Glomerular endothelial cell (primary cell): Measurements from ENCODE around the gene ANKH. TPM values are rescaled to one million over a fixed set of nuclear protein-coding genes. Genes with fewer than 3 reads are reported as not detected.
"Not testable (repeated sequence)": the region's sequence is repeated elsewhere in the genome, so short reads cannot be mapped to it uniquely, and the experiment has no call there.

Experiments used
- DNase-seq: peaks from one replicate; pipeline ENCODE4 v3.0.0-alpha.2; 2011; ENCODE audit warnings: low read depth, low spot score; ENCODE audit errors: extremely low read depth
- total RNA-seq: library from RNA; depleted of rRNA; stranded (reverse); fragments of >200 nt; gene quantifications from 2 replicates; pipeline ENCODE4 v1.2.3, GENCODE V29; 2015

The ANKH gene
- total RNA-seq, 1 donor from 2014 or later, result 20.1 TPM

DNA sequence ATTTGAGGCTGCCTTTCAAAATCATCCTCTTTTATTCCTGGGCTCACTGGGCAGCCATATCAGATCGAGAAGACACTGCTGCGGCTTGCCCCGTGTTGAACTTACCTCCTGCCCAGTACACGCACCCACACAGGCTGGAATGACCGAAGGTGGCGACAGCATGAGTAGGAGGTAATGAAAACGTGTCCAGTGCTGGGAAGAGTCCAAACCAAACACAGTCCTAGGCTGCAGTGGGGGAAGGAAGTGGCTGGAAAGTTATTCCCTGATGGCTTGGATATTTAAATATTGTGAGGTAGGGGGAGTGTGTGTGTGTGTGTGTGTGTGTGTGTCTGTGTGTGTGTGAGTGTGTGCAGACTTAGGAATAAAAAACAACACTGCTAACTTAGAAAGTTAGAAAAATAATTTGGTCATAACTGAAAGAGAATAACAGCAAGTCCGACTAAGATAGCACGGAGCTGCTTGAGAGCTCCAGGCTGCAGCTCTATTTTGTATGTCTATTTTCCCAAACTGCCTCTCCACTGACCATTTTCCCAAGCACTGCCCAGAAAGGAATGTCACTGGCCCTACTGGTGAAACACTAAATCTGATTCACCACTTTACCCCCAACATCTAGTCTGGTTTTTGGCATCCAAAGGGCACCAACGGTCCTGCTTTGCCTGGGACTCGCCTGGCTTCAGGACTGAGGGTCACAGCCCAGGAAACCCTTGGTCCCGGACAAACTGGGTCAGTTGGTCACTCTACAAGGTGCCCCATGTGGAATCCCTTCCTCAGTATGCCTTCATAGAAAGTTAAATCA is 41.2 kb downstream of the ANKH start:
- DNase-seq, result no peak

DNA sequence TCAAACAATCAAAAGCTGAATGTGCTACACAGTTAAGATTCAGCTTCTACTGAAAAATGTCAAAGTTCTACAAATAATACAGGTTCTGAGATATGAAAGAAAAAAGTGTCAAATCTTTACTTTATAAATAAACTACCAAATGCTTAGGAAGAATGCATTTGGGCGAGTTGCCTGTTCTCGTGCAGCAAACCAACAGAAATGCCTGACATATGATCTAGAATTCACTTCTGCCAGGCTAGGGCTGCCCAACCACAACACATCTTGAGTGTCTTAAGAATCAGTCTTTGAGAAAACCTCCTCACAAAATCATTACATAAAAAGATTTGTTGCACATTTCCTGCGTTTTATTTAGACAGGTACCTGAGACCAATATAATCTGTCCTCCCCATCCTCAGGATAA is 42.2 kb downstream of the ANKH start:
- DNase-seq, result no peak

DNA sequence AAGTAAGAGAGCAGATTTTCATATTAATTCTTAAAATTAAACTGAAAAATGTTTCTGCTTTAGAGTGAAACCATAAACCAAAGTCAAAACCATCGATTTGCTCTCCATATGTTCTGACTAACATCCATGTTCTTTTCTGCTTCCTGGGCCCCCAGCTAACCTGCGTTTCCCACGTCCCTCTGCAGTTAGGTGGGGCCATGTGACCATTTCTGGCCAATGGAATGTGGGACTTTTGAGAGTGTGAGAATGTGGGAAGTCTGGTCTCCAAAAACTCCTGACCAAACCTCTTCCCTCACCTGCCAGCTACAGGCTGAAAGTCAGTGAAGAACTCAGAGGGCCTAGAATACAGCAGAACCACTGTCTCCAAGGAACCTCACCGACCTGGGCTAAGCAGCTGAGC is 44.9 kb downstream of the ANKH start:
- no peak for DNase-seq

DNA sequence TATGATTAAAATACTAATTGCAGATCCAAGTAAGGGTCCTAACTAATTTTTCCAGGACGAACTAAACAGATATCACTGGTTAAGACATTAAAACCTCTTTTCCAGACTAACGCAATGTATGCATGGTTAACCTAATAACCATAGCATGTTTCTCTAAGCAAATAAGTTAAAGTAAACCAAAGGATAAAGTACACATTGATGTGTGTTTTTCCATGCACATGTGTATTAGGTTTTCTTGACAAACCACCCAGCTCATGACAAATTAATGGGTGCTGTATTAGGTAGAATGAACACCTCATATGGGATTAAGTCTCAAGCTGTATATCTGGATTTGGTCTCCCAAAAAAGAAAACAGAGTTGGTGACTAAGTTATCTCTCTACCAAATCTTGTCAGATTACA is 45.6 kb downstream of the ANKH start:
- no peak for DNase-seq

GRCh38 chr5:14824499-14824898 is 47.1 kb downstream of the ANKH start:
- DNase-seq, result no peak

DNA sequence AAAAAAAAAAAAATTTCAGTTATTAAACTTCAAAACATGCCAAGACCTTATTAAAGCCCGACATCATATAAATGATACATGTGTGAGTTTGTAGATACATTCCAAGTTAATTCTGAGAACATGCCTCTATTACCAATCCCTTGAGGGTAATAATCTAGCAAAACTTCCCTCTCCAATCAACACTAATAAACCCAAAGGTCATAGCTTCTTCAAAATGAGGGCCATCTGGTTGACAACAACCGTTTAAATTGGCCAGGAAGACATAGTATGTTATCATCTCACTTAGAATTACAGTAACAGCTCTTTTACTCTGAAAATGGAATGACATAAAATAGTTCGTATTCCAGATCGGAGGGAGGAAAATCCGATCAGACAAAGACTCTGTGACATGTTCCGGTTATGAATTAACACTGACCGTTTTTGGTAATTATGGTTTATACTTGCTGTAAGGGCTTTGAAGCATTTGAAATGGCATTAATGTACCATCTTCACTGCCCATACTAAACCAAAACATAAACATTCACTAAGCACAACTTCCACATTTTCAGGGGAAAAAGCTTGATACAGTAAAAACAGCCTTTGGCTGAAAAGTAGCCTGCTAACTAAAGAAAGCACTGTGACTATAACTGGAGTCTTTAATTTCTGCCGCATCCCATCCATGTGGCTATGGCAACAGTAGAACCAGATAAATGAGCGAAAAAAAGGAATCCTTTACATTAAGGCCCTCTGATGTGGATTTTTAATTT is 50.3 kb downstream of the ANKH start:
- DNase-seq, result no peak

DNA sequence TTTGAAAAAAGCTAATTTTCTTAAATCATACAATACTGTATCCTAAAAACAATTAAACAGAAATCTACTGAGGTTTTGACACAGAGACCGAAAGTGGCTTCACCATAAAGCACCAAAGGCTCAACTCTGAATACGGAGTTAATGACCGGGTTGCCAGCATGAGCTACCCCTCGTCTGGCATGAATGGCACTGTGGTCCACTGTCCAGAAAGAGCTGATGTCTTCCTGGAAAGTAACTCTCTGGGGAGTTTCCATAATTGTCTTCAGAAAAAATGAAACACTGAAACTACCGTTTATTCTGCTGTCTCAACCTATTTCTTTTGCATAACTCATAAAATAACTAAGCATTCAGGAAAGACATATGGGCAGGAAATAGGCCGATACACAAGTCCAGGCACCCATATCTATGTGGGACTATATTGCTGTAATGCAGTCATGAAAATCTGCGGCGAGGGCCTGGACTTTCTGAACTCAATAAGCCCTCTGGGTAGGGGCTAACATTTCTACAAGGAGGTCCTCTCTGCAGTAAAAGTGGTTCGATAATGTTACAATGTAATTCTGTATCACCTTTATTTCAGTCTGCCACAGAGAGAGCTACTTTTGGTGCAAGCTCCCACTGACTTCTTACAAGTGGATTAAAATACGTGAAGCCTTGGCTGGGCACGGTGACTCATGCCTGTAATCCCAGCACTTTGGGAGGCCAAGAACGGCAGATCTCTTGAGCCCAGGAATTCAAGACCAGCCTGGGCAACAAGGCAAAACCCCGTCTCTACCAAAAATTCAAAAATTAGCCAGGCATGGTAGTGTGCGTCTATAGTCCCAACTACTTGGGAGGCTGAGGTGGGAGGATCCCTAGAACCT is 52.4 kb downstream of the ANKH start:
- no peak for DNase-seq

DNA sequence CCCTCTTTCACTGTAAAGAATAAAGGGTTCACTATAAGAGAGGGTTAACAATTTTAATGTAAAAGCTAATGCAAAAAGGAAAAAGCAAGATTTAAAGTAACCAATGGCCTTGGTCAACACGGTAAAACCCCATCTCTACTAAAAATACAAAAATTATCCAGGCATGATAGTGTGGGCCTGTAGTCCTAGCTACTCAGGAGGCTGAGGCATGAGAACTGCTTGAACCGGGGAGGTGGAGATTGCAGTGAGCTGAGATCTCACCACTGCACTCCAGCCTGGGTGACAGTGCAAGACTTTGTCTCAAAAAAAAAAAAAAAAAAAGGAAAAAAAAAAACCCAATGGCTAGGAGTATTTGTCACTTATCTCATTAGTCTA is 53.8 kb downstream of the ANKH start:
- DNase-seq, result not testable (repeated sequence)

DNA sequence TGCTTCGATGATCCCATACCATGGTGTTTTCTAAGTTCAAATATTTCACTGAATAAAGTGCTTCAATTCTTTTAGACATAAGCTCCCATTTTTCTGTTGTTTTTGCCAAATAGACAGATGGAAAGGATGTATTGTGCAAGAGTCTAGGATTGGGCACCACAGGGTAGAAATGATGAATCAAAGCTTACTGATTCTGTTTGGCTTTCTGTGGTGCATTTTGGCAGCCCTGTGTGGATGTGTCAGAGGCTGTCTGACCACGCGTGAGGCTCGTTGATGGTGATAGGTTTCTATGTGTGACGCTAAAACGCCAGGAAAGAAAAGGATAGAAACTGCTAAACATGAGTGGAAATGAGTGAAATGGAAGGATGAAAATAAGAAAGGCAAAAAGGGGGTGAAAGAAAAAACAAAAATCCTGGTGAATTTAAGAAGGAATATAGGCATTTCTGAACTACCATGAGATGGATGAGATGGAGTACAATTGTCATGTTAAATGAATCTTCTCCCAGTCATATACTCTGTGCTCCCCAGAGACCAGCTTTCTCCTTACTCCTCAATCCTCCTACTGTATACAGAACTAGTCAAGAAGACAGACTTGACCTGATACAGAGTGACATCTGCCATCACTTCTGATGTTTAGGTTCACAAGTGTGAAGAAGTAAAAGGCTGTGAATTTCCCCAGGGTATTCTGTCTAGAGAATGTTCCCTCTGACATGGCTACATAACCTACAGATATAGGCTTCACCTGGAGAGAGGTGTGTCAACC is 54.4 kb downstream of the ANKH start:
- DNase-seq, result no peak

DNA sequence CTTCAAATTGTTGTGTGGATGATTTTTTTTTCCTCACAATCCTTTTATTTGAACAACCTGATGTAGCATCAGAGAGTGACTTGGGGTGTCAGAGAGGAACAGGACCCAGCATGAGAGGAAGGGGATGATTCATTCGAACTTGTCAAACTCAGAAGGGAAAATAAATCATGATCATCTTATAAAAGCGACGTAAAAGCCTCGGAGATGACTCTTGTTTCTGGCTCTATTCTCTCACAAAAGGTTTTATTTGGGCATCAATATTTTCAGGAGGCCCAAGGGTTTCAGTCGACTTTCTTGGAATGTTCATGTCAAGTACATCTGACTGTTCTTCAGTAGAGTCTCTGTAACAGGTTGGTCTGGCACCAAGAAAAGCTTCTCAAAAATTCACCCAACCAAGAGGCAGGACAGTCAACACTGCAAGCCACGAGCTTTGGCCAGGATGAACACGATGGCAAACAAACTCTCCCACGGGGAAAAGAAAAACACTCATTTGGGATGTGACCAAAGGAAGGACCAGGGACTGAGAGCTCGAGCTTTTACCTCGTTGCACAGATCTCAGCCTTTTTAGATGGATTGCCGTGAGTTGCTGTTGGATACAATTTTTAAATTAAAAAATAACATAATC is 55.1 kb downstream of the ANKH start:
- no peak for DNase-seq

- DNase-seq, result no peak
These were observed 57.8 kb downstream of the ANKH start for GRCh38 chr5:14813747-14814146.

DNA sequence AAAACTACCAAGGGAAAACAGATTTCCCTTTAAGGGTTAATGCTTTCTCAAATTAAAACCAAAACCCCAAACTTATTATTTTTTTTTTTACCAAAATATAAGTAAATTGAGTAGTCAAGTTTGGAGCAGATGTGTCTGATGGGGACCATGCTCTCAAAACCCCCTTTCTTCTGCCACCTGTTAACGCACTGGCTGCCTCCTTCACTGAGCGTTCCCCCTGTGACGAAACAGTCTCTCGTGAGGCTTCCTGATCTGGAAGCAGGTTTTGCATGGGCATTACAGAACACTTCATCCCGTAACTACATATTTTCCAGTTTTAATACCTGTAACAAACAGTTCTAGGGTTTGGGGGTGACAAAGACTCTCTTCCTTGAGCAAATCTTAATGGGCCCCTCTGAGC is 59.4 kb downstream of the ANKH start:
- no peak for DNase-seq

DNA sequence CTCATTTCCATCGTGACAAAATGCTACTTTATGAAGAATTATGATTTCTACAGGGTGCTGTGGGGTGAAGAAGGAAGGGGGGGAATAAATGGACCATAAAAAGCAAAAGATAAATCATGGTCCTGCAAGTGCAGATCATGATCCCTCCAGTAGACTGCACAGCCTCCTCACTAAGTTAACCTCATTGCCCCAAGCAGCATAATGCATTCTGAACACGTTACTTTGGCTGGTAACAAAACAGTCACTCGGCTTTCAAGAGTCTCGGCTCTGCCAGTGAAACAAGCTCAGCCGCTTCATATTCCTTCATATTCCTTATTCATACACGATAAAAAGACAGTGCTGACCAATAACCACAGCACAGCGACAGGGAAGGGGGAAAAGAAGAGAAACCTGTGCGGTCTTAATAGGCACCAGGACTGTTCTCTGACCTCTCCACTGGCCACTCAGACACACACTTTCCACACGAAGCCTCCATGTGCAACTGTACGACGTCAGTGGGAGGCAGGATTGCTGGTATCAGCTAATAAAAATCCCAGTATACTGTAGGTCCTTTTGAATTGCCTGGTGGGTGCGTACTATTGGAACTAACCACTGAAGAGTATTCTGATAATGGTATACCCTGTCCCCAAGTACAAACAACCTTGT is 60.5 kb downstream of the ANKH start:
- DNase-seq, result no peak

DNA sequence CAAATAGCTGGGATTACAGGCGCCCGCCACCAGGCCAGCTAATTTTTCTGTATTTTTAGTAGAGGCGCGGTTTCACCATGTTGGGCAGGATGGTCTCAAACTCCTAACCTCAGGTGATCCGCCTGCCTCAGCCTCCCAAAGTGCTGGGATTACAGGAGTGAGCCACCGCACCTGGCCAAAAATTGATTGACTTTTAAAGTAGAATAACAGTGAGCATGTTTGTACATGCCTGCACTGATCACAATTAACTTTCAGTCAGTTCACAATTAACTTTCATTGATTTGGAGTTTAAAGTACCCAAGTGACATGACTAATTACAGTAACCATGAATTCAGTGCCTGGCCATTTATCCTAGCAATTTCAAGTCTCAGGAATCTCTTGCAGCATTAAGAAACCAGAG is 61.3 kb downstream of the ANKH start:
- DNase-seq, result no peak

GRCh38 chr5:14809369-14810155 is 62.0 kb downstream of the ANKH start:
- DNase-seq, result peak; percentile 44

DNA sequence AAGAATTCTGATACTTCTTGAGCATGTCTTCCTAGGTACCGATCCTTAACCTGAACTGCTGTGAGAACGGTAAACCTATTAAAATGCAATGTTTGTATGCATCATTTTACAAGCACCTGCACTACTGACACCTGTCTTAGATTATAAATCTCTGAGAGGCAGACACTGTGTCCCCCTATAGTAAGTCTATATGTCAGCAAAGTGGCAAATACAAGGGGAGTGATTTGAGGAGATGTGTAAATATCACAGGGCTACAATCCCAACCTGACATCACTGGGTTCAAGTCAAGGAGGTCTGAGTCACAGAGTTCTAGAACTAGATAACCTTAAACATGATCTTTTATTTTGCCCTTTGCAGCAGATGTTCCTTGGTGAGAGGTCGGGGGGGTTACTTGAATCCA is 64.1 kb downstream of the ANKH start:
- no peak for DNase-seq

GRCh38 chr5:14806456-14806855 is 65.1 kb downstream of the ANKH start:
- DNase-seq, result no peak

GRCh38 chr5:14802541-14802940 is 69.0 kb downstream of the ANKH start:
- no peak for DNase-seq

DNA sequence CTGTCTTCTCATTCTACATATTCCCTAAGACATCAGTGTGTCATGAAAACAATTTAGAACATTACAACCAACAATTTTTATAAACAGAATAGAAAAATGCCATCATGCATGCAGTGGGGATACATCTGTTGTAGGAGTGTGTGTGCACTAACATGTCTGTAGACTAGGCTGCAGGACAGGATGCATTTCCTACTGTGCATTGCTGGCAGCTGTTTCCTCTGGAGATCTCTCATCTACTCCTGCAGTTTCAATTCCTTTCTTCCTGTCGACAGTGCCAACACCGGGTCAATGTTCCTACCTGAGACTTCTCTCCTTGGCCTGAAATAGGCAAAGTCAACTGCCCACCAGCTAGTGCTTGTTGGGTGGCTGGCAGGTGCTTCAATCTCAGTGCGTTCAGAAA is 69.8 kb downstream of the ANKH start:
- DNase-seq, result no peak
